HT1080 (cell line): Measurements from ENCODE around the gene NRP2. TPM values are rescaled to one million over a fixed set of nuclear protein-coding genes. Genes with fewer than 3 reads are reported as not detected.
A peak's percentile ranks its signal among the peaks of the same experiment; 100 is the strongest.

ENCODE experiments used
- DNase-seq: peaks from one replicate; pipeline ENCODE4 v3.0.0-alpha.2; 2015; ENCODE audit warnings: low read depth
- total RNA-seq: library from RNA; depleted of rRNA; stranded (reverse); fragments of >200 nt; shearing (Covaris generic); gene quantifications from 2 replicates; pipeline ENCODE4 v1.2.3, GENCODE V29; 2014

The NRP2 gene
- total RNA-seq, 1 experiment from 2014 or later: 62.4 TPM

DNA sequence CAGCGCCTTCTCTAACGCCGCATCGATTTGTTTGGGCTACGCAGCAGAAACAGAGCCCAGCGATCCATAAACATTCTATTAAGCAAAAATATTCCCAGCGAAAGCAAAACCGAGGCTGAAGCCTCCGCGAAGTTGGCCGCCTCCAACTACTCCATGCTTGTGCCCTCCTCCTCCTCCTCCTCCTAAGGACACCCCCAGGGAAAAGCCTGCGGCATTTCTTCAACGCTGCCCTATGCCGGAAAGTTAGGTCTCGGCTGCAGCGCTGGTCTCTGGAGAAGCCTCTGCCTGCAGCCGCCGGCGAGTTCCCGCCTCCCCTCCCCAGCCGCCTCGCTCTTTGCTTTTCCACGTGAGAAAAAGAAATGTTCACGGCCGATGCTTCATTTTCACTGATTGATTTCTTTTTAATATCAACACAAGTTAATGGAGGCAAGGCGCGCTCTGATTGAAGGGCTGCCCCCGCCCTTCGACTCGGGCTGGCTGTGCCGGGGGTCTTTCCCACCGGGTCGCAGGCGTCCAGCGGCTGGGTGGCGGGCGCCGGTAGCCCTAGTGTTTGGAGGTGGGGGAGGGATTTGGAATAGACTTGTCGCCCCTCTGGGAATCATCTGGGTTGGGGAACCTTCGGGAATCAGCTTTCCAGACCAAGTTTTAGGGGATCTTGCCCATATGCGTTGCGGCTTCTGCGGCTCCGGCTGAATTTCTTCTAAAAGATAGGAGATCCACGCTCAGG is 3.9 kb downstream of the NRP2 start:
- no peak for DNase-seq

DNA sequence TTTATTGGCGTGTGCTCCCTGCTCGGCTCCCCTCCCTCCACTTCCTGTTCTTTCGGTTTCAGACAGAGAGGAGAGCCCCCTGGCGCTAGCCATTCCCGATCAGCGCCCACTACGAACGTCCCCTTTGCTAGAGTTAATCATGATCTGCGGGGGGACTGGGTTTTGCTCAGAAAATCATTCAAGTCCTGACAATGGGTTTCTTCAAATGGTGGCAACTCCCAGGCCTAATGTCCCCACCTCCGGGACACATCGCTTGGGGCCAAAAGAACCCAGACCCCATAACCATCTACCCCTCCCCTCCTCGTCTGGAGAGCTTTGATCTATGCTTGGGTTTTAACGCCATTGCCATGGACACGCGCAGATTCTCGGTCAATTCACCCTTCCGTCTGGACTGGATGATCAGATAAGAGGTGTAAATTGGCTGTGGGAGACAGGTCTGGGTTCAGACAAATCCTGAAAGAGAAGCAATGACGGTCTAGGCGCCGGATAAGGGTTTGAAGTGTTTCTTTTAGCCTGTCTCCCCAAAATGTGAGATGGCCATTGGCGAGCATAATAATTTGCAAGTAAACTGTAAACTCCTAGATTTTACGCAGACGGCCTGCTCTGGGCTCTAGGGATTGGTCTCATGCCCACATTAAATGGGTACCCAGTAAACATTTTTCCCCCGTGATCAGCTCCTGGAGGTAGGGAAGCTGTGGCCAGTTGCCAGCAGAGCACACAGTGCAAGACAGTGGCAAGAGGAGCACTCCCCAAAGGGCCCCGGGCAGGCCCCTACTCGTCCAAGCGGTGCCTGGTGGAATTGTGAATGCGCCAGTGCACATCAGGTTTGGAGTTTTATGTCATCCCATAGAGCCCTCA is 4.7 kb downstream of the NRP2 start:
- no peak for DNase-seq

DNA sequence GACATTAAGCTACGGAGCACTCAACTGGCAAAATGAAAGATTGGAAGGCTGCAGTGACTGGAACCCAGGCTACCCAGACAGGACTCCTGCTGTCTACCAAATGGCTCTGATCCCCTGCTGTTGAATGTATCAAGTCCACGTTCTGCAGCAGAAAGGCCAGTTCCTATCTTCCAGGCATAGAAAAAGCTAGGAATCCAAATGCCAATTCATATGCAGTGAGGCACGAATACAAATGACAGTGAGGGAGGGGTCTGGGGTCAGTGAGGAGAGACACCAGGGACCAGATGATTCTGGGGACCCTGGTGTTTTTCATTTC is 5.3 kb downstream of the NRP2 start:
- no peak for DNase-seq

DNA sequence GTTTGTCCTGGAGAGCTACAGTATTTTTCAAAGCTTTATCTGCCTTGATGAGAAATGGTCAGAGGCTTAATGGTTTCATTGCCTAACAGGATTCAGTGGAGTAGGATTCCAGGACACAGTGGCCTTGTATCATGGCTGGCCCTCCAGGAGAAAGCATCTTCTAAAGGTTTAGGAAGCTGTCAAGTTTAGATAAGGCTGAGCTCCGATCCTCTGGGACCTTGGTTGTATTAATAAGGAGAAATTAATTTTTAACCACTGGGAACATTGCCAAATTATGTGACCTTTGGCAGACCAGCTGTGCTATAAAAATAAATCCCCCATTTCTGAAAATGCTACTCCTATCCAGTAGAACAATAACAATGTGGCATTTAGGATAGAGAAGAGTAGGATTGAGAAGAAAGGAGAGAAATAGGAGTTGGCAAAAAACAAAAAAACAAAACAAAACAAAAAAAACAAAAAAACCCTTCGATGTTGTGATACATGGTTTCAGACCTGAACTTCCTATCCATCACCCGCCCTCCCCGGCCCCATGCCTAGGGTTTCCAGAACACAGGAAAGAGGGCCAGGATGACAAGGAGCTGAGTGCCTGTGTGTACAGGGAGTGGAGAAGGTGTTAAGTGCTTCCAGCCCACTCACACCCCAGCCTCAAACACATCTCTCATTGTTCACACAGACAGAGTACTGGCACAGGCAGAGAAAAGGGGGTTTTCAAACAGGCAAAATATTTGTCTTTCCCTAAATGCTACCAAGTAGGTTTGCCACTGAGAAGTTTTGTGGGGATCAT is 6.3 kb downstream of the NRP2 start:
- peak; percentile 43 for DNase-seq

DNA sequence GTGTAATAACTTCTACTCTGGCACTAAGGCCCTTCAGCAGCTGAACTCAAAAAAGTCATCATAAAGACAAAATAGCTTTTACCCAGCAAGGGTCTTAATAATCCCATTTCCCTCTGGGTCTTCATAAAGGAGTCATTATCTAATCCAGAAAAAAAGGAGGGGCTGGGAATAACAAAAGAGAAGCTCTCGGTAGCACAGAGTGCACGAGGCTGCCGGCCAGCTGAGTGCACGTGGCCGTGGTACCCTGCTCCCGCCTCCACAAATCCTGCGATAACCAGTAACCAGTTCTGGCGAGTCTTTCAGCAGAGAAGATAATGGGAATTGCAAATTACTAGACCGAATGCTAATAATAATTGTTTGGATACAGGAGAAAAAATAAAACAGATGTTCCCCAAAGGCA is 7.5 kb downstream of the NRP2 start:
- DNase-seq: no peak

DNA sequence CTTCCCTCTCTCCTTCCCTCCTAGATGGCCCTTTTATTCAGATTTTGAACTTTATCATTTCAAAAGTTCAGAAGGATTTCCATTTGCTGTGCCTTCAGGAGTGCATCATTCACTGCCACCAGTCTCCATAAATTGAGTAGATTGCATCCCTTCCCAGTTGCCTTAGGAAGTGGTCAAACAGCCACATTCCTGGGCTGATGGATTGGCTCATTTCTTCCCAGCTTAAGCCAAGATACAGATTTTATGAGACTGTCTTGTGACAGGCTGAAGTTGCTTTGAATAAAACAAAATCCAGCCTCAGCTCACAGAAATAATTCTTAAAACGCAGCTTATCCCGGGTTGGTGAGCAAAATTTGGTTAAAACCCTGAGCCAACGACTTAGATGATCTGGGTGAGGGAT is 9.8 kb downstream of the NRP2 start:
- peak; percentile 72 for DNase-seq

DNA sequence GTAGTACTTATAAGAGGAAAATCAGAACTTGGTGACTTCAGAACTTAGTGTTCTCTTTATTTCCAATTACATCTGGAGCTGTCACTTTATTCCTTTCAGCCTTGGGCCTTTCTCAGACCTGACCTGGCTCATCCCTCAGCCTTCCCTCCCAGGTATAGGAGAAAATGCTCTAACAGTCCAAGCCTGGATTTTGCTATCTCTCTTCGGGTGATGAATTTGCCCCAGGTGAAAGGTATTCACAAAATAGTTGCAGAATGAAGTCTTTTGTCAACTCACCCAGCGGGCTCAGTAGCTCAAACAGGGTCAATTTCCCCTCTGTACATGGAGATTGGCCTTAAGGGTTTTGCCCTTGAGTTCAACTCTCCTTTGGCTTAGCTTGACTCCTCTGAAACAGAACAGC is 12.0 kb downstream of the NRP2 start:
- no peak for DNase-seq

DNA sequence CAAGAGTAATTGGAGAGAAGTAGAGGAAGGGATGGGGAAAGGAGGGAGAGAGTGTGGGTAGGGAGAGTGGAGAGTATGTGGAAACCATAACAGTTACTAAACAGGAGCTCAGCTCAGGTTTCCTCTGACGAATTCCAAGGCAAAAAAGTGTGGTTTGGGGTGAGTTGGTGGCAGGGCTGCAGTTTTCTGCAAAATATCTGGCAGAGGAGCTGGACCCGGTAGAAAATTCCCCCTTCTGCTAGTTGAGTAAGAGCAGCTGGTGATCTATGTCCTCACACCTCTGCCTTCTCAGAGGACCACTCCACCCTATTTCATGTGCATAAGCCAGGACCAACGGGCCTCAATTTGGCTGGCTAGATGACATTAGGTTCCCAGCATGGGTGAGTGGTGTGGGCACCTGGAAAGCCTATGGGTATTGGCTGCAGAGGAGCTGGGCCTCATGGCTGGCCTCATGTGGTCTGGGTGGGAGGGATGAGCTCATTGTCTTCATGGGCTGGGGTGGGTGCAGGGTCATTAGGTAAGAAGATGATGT is 13.2 kb downstream of the NRP2 start:
- peak; percentile 85 for DNase-seq

DNA sequence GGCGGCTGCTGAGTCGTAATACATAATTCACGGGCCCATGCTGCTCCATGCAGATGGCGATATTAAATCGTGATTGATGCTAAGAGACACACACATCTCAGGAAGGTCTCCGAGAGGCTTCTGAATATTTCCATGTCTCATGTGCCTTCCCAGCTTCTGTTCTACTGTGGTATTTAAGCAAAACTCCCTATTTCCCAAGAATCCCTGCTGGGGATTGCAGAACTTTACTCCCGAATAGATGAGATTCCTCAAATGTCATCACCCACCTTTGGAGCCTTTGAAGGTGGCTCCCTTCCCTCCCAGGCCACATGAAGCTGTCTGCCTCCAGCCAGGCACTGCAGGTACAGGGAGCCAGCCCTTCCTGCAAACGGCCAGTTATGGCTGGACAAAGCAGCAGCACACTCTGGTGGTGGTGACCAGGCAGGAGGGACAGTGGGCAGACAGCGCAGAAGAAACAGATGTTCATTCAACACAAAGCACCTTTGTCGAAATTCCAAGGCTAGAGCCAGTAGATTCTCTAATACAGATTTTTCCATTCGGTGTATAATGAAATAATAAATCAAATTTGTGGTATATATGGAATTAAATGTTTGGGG is 14.1 kb downstream of the NRP2 start:
- DNase-seq: no peak

DNA sequence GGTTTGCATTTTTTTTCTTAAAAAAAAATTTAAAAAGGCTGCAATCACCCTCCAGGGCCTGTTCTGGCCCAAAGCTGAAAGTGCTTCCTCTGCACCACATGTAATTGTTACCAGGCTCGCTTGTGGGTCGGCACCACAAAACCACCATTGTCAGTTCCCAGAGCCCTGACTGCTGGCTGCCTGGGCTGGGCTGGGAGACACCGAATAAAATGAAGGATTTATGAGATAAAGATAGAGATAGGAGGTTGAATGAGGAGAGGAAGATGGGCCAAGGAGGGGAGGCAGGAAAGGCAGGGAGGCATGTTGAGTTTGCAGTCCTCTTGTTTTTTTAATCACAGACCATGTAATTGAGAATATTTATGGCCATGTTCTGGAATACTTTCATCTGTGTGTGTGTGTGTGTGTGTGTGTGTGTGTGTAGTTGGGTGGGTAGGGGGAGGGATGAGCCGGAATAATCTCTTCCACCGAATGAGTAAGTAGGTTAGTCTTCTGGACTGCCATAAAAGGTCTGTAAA is 14.7 kb downstream of the NRP2 start:
- DNase-seq: no peak

DNA sequence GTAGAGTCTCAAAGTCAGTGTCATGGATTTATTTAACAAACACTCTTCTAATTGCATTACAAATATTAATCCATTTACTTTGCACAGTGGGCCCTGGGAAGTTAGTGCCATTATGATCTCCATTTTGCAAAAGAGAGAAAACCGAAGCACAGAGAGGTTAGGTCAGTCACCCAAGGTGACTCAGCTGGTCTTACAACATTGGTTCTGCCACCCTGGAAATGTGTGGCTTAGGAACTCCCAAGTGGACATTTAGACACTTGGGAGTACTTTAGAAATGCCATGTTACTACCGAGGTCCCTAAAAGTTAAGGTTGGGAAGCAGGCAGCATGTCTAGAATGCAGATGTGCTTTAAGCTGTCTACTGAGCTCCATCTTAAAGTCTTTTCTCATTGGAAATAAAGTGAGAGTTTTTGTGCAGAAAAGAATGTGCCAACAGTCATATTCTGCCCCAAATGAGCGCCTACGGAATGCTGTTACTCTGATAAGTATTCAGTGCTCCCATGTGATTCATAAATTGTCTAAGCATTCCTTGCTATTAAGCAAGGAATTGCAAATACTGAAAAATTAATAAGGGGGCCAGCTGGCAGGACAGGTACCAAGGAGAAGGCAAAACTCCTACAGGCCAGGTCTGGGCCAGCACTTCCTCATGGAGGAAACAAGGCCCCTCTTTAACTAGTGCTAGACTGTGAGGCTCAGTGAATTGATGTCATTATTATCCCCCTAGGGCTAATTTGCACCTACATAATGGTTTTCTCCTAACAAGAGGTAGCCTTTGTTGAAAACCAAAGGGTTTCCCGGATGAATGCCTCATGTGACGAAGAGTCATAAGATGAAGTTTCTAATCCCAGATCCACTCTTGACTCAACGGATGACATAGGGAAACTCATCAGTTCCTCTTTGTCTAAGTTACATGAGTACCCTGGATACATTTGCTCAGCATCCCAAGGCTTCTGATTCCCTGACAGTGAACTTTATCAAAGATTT is 16.3 kb downstream of the NRP2 start:
- peak; percentile 77 for DNase-seq

DNA sequence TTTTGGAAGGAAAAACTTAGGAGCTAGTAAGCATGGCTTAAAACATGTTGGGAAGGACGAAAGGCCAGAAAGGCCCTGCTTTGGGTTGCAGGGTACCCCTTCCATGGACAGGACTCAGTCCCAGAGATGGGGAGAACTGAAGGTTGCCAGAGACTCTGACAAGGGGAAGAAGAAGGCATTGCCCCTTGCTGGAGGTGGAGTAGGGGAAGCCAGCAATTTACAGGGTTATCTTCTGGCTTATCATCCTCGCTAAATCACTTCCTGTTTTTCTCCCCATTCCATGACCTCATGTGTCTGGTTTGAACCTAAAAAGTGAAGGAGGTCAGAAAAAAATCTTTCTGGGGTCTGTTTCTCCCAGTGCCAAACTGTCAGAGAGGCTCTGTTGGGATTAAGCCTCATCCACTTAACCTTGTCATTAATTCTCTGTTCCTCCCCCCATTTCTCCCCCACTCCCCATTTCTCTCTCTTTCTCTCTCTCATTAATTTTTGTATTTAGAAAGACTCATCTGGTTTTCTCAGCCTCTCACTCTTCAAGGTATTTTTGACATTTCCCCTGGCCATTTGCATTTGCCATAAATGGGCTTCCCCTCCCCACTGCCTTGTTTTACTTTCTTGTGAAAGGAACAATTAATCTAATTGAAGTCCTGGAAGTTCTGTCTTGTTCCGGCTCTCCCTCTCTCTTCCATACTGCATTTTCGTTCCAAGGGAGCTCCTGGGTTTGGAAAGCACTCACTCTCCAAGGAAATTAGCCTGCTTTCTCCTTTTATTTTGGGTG is 17.4 kb downstream of the NRP2 start:
- DNase-seq: no peak

DNA sequence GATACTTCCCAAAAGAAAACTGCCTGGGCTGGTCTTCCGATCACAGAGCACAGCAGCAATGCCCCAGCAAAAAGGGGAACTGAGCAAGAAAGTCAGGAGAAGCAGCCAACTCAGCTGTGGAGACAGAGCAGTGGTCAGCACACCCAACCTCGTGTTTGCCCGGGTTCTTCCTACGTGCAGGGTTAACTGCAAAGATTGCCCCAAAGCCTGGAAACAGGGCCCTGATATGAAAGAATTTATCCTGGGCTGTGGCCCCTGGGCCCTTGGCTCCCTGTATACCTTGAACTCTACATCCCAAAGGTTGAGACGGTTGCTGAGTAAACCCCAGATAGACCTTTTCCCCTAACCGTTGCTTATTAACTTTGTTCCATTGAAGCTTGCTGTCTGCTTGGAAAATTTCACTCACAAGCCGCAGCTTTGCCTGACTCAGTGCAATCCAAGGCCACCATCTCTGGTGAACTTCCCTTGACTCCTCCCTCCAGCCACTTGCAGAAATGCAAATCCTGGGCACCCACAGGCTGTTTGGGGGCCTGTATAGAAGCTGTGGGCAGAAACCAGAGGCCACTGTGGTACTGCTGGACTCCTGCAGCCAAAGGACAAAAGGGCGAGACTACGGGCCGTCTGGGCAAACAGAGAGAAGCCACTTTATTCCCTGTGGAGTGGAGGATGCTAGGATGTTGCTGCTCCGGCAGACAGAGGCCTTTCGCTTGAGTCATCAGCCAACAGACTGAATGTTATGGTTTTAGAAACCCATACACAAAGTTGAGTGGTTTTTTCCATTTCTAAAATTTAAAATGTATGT is 18.2 kb downstream of the NRP2 start:
- peak; percentile 92 for DNase-seq

DNA sequence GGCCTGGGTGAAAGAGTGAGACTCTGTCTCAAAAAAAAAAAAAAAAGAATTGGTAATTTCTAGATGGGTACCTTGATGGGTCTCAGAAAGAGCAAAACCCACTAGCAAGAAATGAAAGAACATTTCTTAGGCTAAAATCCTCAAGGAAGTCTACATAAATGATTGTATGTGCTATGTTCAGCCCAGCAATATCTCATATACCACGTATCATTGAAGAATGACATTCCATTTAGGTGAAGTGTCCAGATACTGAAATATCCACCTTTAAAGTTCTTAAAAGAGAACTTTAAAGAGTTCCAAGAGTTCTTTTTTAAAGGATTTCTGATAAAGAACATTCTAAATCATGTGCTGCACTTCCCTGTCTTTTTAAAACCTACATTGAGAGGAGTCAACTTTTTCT is 19.2 kb downstream of the NRP2 start:
- DNase-seq: peak; percentile 69

DNA sequence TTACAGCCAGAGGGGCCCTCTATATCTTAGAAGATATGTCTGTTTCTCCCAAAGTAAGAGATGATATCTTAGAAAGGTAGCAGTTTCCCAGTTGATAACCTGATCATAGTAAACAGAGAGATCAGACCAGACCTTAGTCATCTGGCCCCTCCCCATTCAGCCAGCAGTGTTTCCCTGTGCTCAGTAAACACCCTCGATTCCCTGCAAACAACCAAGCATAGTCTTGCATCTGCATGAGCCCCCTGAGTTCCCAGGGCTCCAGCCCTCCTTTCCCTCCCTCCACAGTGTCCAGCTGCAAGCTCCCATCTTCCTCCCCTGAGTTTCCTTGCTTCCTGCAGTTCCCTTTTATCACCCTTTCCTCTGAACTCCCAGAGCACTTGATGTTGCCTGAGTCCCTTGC is 20.3 kb downstream of the NRP2 start:
- no peak for DNase-seq

DNA sequence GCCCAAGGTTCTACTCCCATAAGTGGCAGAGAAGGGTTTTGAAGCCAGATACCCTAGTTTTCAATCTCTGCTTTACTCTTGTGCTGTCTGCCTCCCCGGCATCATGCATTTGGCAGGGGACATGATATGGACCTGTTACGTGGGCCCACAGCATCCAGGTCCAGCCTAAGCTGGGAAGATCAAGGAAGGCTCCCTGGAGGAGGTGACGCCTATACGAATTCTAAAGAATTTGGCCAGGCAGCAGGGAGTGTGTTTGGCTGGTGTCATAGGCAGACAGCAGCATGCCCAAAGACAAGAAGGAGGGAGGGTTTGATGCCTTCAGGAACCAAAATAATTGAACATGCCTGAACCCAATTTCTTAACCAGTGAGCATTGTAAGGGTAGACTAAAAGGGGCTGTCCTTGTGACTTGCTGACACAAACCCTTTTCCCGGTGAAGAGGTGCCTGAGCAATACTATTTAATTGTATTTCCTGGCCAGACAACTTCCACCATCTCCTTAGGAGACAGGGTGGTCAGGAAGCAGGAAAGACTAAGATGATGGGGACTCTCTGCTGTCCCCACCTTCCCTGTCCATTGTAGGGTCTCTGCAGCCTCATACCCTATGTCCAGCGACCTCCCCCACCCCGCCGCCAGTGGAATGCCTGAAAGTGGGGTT is 21.3 kb downstream of the NRP2 start:
- DNase-seq: no peak

DNA sequence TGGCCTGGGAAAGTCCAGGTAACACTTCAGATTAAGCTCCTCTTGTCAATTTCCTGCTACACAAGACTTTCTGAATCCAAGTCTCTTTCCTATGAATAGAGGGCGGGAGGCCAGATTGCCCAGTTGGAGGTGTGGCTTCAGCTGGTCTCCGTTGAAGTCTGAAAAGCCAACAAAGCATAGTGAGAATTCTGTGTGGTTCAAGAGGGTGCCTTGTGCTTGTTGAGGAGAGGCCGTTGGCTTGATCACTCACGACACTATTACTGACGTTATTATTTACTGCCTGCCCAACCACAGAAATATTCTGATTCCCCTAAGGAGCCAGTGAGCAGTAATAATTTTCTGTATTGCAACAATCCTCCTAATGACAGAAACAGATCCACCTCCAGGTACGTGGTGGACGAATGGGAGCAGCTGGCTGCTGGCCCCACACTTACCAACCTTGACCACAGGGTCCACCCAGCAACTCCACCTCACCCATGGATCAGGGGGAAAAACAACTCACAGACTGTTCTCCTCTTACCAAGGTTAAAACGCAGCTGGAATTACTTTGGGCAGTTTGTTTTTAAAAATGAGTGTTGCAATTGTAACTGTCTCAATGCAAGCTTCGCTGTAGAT is 21.9 kb downstream of the NRP2 start:
- DNase-seq: no peak
